Measurements from ENCODE around the gene ADAMTS12.

The ADAMTS12 gene

GRCh38 chr5:33841891-33842290, 49.9 kb downstream of the ADAMTS12 start:
- DNase-seq (ENCODE audit: low read depth): no peak

- no peak for DNase-seq (ENCODE audit: low read depth)
Measured at GRCh38 chr5:33840927-33841547, 50.8 kb downstream of the ADAMTS12 start.

DNA sequence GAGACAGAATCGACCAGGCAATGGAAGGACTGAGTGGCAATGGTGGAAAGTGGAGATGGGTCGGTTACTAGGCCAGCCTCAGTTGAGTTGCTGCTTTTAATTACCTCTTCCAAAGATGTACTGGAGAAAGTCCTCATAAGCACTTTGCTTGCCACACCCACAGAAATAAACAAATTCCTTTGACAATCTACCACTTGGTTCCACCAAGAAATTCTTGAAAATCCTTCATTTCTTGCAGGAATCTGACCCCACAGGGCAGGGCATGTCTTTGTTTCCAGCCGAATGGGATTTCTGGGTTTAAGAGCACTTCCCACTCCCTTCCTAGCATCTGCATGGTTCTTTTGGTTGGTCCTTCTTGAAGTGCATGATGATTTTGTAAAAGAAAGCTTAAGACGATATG, 54.5 kb downstream of the ADAMTS12 start:
- DNase-seq (ENCODE audit: low read depth): no peak

DNA sequence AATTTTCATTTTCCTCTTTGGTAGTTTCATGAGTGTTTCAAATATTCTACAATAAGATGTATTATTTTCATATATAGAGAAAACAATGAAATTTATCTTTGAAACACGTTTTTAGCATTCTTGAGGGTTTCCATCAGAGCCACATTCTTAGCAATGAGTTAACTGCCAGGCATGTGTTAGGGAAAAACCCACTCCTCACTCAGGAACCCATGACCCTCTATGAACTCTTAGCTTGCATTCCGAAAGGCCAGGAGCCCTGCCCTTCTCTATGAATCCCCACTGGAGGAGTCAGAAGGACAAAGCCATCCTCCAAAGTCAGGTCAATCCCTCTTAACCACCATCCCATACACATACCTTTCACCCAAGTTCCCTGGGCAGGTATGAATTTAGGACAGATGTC, 57.5 kb downstream of the ADAMTS12 start:
- DNase-seq (ENCODE audit: low read depth): no peak

DNA sequence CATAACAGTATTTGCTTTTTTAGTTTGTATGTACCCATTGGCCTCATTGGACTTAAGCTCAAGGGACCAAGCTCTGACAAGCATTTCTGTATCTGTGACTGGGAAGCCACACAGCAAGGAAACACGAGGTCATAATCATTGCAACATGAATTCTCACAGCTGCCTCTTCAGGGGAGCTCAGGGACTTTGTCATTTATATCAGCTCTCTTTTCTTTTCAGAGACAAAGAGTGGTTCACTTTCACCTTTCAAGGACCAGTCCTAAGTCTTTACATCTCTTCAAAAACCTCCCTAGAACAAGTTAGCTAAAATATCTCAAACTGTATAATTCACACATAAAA, 58.6 kb downstream of the ADAMTS12 start:
- DNase-seq (ENCODE audit: low read depth): no peak

- no peak for DNase-seq (ENCODE audit: low read depth)
Measured at GRCh38 chr5:33832404-33833236, 59.2 kb downstream of the ADAMTS12 start.

- DNase-seq (ENCODE audit: low read depth): no peak
Measured at GRCh38 chr5:33831041-33831440, 60.7 kb downstream of the ADAMTS12 start.

- DNase-seq (ENCODE audit: low read depth): no peak
Measured at GRCh38 chr5:33829430-33829829, 62.4 kb downstream of the ADAMTS12 start.

- DNase-seq (ENCODE audit: low read depth): no peak
Measured at GRCh38 chr5:33828626-33829308, 63.0 kb downstream of the ADAMTS12 start.

- no peak for DNase-seq (ENCODE audit: low read depth)
Measured at GRCh38 chr5:33827885-33828284, 63.9 kb downstream of the ADAMTS12 start.

GRCh38 chr5:33827018-33827707, 64.6 kb downstream of the ADAMTS12 start:
- no peak for DNase-seq (ENCODE audit: low read depth)

GRCh38 chr5:33824516-33825195, 67.1 kb downstream of the ADAMTS12 start:
- no peak for DNase-seq (ENCODE audit: low read depth)

DNA sequence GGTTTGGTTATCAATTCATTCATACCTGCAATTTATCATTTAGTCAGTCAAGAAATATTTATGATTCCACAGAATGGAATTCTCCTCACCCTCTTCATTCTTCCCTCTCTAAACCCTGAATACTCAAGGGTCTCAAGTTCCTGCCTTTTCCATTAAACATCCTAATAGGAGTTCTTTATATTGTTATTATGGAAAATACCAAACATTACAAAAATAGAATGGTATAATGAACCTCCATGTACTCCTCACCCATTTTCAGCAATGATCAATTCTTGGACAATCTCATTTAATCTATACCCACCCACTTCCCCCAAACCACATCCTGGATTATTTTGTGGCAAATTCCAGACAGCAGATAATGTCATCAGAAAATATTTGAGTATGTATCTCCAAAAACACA, 74.5 kb downstream of the ADAMTS12 start:
- DNase-seq (ENCODE audit: low read depth): no peak

DNA sequence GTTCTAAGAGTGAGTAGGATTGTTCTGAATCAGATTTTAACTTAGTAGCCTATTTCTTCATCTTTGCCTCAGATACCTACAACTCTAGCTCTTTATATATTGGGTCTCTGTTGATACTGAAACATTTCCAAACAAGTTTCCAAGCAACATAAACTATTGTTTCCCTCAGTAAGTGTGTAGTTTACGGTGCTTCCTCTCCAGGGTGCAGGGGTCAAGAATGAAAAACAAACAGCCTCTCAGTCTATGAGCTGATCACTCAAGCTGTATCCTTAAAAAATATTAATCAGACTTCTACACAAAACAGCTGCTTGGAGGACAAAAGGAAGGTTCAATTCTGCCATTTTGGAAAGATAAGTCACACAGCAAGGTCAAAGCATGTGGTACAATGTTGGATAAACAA, 75.0 kb downstream of the ADAMTS12 start:
- DNase-seq (ENCODE audit: low read depth): no peak

DNA sequence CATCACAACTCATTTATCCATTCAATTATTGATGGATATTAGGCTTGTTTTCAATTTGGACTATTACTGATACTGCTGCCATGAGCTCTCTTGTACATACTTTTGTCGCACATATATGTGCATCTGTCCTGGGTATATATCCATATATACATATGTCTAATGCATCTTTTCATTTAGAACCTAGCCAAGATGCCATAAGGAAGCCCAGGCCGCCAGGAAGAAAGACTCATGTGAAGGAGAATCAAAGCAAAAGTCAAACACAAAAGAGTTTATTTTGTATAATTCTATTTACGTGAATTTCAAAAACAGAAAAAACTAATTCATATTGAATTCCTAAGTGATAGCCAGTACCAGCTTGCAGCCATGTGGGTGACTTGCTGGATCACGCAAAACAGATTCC, 79.0 kb downstream of the ADAMTS12 start:
- no peak for DNase-seq (ENCODE audit: low read depth)

- no peak for DNase-seq (ENCODE audit: low read depth)
Measured at GRCh38 chr5:33810491-33811120, 81.2 kb downstream of the ADAMTS12 start.

DNA sequence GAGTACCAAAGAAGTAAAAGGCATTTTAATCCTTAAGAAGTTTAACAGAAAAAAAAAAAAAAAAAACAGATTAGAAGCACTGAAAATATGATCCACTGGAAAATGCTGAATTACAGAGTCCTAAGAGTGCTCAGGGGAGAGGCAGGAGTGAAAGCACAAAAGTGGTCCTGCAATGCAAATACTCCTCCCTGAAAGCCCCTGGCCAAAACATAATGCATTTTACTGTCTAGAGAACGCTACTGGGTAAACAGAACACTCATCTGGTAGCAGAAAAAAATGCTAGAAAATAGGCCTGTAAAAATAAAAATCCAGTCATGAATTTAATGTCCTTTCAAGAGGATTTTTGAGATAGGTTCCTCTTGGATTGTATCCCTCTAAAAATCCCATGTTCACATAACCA, 81.9 kb downstream of the ADAMTS12 start:
- DNase-seq (ENCODE audit: low read depth): no peak

GRCh38 chr5:33808699-33809098, 83.1 kb downstream of the ADAMTS12 start:
- DNase-seq (ENCODE audit: low read depth): no peak

DNA sequence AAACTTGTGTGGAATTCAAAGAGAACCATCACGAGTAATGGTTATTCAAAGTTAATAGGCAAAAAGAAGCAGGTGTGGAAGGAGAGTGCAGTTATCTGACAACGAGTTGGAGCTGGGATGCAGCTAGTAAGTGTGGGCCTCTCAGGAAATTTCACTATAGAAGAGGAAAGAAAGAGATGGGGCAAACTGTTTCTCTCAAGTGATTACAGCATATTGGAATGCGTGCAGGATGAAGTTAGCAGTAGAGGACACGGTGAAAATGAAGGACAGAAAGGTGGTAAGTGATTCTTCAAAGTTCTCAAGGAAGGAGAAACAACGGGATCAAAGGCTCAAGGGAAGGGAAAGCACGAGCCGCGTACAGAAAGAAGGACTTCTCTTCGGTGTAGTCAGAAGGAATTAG, 84.0 kb downstream of the ADAMTS12 start:
- no peak for DNase-seq (ENCODE audit: low read depth)

GRCh38 chr5:33806738-33807442, 84.9 kb downstream of the ADAMTS12 start:
- DNase-seq (ENCODE audit: low read depth): no peak

GRCh38 chr5:33801292-33801691, 90.5 kb downstream of the ADAMTS12 start:
- DNase-seq (ENCODE audit: low read depth): no peak
